ENCODE measurements around the gene ACO2.
"Not testable (repeated sequence)": the region's sequence is repeated elsewhere in the genome, so short reads cannot be mapped to it uniquely, and the experiment has no call there.

ACO2 gene

DNA sequence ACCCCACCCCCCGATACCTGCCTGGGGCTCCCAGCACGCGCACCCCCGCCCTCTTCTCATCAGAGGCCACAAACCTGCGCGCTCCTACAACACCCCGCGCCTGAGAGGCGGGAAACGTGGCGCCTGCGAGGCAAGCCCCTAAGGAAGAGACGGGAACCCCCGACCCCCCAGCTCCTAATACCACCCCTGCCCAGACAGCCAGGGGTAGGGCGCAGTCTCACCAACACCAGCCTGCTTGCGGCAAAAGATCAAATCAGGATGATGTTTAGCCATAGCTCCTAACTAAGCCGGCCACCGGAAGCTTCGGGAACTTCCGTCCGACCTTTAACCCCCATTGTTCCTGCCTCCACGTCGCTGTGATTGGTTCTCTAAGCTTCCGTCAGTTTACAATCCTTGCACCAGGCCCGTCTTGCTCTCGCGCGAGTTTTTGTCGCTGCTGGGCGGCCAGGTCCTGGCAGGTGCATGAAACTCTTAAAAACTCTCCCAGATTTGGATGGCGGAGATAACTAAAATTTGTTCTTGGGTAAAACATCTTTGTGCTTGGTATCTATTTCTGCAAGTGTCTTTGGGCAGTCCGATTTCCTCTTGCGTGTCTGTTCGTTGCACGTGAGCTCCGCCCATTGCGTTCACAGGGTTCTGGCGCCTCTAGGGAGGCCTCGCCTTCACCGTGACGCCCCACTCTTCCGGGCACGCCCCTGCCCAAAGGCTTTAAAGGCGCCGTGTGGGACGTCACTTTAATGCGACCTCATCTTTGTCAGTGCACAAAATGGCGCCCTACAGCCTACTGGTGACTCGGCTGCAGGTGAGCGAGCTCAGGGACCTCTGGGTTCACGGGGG, at the start of gene ACO2, which contains the start of gene PHF5A:
TSS of gene ACO2 (plus strand) at position 737 of the 837 bp plus-strand sequence. CDS start at position 767, 30 bp downstream.
TSS of gene PHF5A (minus strand) at position 312 of the 837 bp plus-strand sequence. CDS start at position 273, 39 bp downstream.
- peak; percentile 98 for DNase-seq (ENCODE audit: low spot score)

GRCh38 chr22:41425660-41426365, 43.1 kb upstream of the ACO2 start:
- no peak for DNase-seq (ENCODE audit: low spot score)

GRCh38 chr22:41429232-41429950, 39.5 kb upstream of the ACO2 start:
- no peak for DNase-seq (ENCODE audit: low spot score)

GRCh38 chr22:41429951-41430332, 39.0 kb upstream of the ACO2 start:
- DNase-seq (ENCODE audit: low spot score): no peak

DNA sequence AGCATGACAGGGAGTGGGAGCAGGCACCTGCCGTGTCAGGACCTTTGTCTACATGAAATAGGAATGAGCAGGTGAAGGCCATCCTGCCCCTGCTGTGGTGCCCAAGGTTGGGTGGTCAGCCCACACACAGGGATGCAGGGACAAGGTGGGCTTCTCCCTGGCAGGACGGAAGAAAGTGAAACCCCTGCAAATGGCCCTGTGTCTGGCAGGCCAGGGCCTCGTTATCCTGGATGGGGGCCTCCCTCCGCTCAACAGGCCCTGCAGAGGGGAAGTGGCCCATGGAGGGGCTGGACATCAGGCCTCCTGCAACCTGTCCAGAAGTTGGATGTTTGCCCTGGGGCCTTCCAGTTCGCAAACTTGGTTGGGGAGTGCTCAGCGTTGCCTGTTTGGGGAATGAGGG, 37.3 kb upstream of the ACO2 start:
- no peak for DNase-seq (ENCODE audit: low spot score)

GRCh38 chr22:41433480-41433879, 35.4 kb upstream of the ACO2 start:
- DNase-seq (ENCODE audit: low spot score): not testable (repeated sequence)

- DNase-seq (ENCODE audit: low spot score): not testable (repeated sequence)
Observed at GRCh38 chr22:41434361-41435003, 34.4 kb upstream of the ACO2 start.

DNA sequence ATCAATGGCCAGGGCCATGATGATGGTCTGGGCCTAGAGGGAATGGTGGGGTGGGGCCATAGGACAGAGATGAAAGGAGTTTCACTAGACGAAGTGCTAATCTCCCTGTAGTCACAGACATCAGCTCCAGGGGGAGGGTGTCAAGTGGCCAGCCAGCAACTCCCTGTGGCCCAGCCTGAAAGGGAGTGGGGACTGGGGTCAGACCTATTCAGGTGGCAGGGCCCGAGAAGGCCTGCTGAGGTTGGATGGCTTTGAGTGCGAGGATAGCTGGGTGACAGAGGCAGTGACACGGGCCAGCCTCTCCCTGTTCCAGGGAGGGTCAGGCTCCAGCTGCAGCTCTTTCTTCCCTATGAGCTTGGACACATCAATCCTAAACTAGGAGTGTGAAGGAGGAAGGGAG, 33.4 kb upstream of the ACO2 start:
- DNase-seq (ENCODE audit: low spot score): no peak

- no peak for DNase-seq (ENCODE audit: low spot score)
Observed at GRCh38 chr22:41436322-41437113, 32.4 kb upstream of the ACO2 start.

- DNase-seq (ENCODE audit: low spot score): no peak
Observed at GRCh38 chr22:41437198-41437597, 31.7 kb upstream of the ACO2 start.

DNA sequence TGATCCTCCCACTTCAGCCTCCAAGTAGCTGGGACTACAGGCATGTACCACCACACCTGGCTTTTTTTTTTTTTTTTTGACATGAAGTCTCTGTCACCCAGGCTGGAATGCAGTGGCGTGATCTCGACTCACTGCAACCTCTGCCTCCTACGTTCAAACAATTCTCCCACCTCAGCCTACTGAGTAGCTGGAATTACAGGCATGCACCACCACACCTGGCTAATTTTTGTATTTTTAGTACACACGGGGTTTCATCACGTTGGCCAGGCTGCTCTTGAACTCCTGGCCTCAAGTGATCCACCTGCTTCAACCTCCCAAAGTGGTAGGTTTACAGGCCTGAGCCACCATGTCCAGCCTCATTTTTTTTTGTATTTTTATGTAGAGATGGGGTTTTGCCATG, 28.4 kb upstream of the ACO2 start:
- DNase-seq (ENCODE audit: low spot score): not testable (repeated sequence)

GRCh38 chr22:41442240-41442792, 26.6 kb upstream of the ACO2 start:
- DNase-seq (ENCODE audit: low spot score): no peak

GRCh38 chr22:41444360-41445128, 24.4 kb upstream of the ACO2 start:
- no peak for DNase-seq (ENCODE audit: low spot score)

DNA sequence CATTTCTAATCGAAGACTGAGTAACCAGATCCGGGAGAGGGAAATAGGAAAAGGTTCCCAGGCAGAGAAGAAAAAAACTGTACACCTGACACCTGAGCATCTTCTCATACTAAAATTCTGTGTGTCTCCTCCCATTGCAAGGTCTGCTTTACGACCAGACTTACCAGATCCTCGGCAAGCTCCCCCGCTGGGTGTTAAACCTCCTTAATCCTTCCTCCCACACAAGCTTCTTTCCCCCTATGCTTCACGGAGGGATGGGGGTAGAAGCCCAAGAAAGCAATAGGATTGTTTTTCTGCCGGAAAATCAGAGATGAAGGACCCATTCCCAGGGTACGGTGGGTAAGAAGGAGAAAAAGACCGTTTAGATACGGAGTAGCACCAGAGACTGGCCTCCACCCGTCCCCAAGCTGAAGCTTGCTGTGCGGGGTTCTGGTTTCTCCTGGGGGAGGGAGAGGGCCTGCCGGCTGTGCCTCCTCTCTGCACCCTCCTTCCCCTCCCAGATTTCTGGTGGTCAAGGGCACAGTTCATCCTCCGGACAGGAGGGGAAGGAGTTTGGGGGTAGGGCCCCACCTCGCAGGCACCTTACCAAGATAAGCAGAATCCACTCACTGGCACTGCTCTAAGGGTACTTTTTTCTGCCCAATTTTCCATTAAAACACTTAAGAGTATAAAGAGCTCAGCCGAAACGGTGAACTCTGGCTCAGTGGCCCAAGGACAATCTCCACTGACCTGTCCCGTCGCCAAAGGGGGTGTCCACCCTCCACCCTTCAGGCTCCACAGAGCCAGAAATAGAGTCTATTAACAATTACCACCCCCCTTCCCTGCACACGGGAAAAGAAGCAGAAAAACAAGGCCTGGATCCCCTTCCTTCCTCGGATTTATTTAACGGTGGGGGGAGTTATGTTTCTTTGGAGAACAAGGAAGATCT, 23.5 kb upstream of the ACO2 start:
- peak; percentile 29 for DNase-seq (ENCODE audit: low spot score)

DNA sequence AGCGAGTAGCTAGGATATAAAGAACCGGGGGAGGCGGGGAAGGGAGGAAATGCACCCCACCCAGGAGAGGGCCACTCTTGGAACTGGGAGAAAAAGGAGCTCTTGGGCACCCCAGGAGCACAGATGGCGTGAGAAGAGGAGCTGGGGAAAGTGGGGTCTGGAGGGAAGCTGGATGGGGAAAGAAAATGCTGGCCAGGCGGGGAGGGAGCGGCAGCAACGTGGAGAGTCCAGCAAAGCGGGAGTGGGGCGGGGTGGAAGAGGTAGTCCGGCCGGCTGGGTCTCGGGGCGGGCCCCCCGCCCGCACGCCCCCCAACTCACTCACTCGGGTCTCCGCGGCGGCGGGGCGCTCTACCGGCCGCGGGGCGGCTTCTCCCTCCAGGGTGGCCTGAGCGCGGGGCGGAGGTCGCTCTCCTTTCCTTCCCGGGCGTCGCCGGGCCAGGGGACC, 22.8 kb upstream of the ACO2 start:
- no peak for DNase-seq (ENCODE audit: low spot score)

DNA sequence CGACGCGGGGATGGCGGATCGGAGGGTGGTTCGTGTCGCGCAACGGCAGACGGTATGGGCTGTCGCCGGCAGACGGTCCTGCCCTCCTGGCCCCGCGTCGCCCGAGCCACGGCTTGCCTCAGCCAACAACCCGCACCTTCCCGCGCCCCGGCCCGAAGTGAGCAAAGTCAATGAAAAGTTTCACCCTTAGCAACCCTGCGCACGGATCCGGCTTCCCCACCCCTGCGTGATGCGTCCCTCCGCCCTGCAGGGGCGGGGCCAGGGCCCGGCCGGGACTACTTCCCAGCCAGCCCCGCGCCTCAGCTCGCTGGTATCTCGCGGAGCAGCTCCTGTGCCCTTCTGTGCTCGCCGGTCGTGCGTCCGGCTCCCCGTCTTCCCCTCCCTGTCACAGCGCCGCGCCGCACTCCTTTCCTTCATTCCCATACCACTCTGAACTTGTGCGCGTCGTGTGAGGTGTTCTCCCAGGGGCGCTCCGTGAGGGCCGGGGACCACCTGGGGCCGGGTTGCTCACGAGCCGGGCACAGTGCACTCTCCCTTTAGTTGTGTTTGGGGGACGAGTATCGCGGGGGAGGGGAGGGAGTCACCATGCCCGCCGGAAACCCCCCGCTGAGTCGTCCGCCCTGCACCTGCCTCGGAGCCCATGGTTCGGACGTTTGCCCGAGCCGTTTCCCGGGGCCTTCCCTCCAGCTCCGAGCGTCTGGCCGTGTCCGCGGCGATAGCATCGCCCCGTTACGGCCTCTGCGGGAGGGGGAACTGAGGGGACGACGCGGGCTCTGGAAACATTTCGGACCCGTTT, 22.1 kb upstream of the ACO2 start, which contains the start of gene TOB2:
TSS of gene TOB2 (minus strand) at position 163 of the 796 bp plus-strand sequence. CDS start 9,456 bp downstream, outside the sequence.
- peak; percentile 94 for DNase-seq (ENCODE audit: low spot score)

DNA sequence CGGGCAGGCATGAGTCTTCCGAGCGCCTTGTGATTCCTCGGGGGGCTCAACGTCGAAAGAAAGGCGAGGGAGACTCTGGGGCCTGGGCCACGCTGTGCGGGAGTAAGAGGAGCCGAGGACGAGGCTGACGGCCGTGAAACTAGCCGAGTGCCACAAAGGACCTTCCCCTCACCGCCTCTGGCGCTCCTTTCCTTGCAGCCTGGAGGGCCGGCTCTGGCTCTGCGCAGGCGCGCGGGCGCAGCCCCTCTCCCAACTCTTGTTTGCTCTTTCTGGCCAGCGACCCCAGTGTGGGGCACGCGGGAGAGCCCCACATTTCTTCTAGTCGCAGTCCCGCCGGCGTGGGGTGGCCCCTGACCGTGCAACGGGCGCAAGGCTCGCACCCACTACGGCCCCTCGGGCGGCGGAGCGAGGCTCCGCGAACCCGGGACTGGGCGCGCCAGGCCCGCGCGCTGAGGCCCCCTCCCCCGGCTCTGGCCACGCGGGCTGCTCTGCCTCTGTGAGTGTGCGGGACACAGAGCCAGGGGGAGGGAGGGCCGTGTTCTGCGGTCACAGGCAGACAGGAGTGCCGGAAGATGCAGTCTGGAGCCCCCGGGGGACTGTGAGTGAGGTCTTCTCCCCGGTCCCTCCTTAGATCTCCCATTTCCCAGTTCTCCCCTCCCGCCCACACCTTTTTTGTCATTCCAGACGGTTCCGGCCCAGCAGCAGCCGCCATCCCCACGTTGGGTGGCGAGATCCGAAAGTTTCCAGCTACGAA, 21.3 kb upstream of the ACO2 start:
- peak; percentile 66 for DNase-seq (ENCODE audit: low spot score)
